ENCODE results near the gene CXCL3. TPM values are rescaled to one million over a fixed set of nuclear protein-coding genes. Genes with fewer than 3 reads are reported as not detected.

CXCL3 gene
- total RNA-seq, 1 experiment from 2014 or later, result 1.9 TPM

GRCh38 chr4:74018771-74019170, 19.7 kb downstream of the CXCL3 start:
- no peaks in the 10 kb centered on the region for H3K27me3 ChIP-seq (ENCODE audit: insufficient read depth, low read length)
- intact Hi-C loops (cut with micrococcal nuclease), result no loop called here

GRCh38 chr4:74018116-74018515, 20.4 kb downstream of the CXCL3 start:
- no peak for ATAC-seq
- intact Hi-C loops (cut with micrococcal nuclease), result no loop called here
- Histone ChIP-seq H3K4me3 (replicated peaks in 1 of 2; ENCODE audit: low read depth in 1 of 2, low read length in 2 of 2) (no peak overlapping the region), H3K36me3 (ENCODE audit: control insufficient read depth in 1 of 2, insufficient read depth in 2 of 2, low read length in 2 of 2) (no peaks in the 10 kb centered on the region), H4K20me1 (ENCODE audit: insufficient read depth) (no peaks in the 10 kb centered on the region), H3K9ac (ENCODE audit: low read length) (no peak overlapping the region), H3K4me1 (ENCODE audit: control insufficient read depth in 1 of 2, insufficient read depth in 2 of 2, low read length in 2 of 2) (no peaks in the 10 kb centered on the region), H3K79me2 (ENCODE audit: insufficient read depth, low read length) (no peaks in the 10 kb centered on the region), H3K4me2 (ENCODE audit: low read length) (no peak overlapping the region), H2AFZ (ENCODE audit: low read depth, low read length, poor library complexity, severe bottlenecking) (no peak overlapping the region), H3K27ac (ENCODE audit: low read depth, low read length) (no peak overlapping the region), H3K27me3 (ENCODE audit: insufficient read depth, low read length) (no peaks in the 10 kb centered on the region), H3K9me2 (ENCODE audit: insufficient read depth) (no peaks in the 10 kb centered on the region), H3K9me3 (ENCODE audit: control insufficient read depth in 1 of 2, insufficient read depth in 1 of 2, low read depth in 1 of 2, low read length in 2 of 2) (no peaks in the 10 kb centered on the region)
- ChIA-PET POLR2A (no interaction called here), CTCF (no interaction called here), RAD21 (ENCODE audit: low non-redundant PET in 1 of 2, low total read pairs in 2 of 2, uncharacterized antibody in 2 of 2, unreplicated experiment in 2 of 2) (no interaction called here)
- BruUV-seq (replicated peaks), result no TSS peak
- TF ChIP-seq CBX3 (IDR thresholded peaks at IDR 0.05; ENCODE audit: low read depth) (no peak), EZH2phosphoT487 (IDR thresholded peaks at IDR 0.05; ENCODE audit: borderline replicate concordance) (no peak), MAX (IDR thresholded peaks at IDR 0.05) (no peak), POLR2AphosphoS5 (IDR thresholded peaks at IDR 0.05; ENCODE audit: low read depth, low read length) (no peak), EZH2 (IDR thresholded peaks at IDR 0.05) (no peak), ZFX (IDR thresholded peaks at IDR 0.05) (no peak), FOSL1 (IDR thresholded peaks at IDR 0.05; ENCODE audit: low read depth) (no peak), ZBTB33 (IDR thresholded peaks at IDR 0.05; ENCODE audit: extremely low read depth, insufficient replicate concordance, low read length) (no peak), ELF1 (IDR thresholded peaks at IDR 0.05; ENCODE audit: borderline replicate concordance, low read depth) (no peak), EGR1 (IDR thresholded peaks at IDR 0.05; ENCODE audit: low read depth) (no peak), CTCF (IDR thresholded peaks at IDR 0.05 in 2 of 3, conservative IDR thresholded peaks at IDR 0.05 in 1 of 3; ENCODE audit: borderline replicate concordance in 1 of 3, insufficient read depth in 1 of 3, low read depth in 2 of 3, low read length in 2 of 3) (no peak)
- DNase-seq (ENCODE audit: low read depth, low spot score), result no peak

More at GRCh38 chr4:74018771-74019170, 19.7 kb downstream of the CXCL3 start:
- no peak overlapping the region for H3K4me3 ChIP-seq (replicated peaks in 1 of 2; ENCODE audit: low read depth in 1 of 2, low read length in 2 of 2)
- ChIA-PET POLR2A (no interaction called here), RAD21 (ENCODE audit: low non-redundant PET in 1 of 2, low total read pairs in 2 of 2, uncharacterized antibody in 2 of 2, unreplicated experiment in 2 of 2) (no interaction called here), CTCF (no interaction called here)
- no peak for DNase-seq (ENCODE audit: low read depth, low spot score)
- no peaks in the 10 kb centered on the region for H3K9me3 ChIP-seq (ENCODE audit: control insufficient read depth in 1 of 2, insufficient read depth in 1 of 2, low read depth in 1 of 2, low read length in 2 of 2)
- TF ChIP-seq ELF1 (IDR thresholded peaks at IDR 0.05; ENCODE audit: borderline replicate concordance, low read depth) (no peak), ZFX (IDR thresholded peaks at IDR 0.05) (no peak), CEBPB (IDR thresholded peaks at IDR 0.05; ENCODE audit: low read depth) (no peak)
- H2AFZ ChIP-seq (ENCODE audit: low read depth, low read length, poor library complexity, severe bottlenecking), result no peak overlapping the region
- no TSS peak for BruUV-seq (replicated peaks)
- H3K4me1 ChIP-seq (ENCODE audit: control insufficient read depth in 1 of 2, insufficient read depth in 2 of 2, low read length in 2 of 2), result no peaks in the 10 kb centered on the region
- H3K36me3 ChIP-seq (ENCODE audit: control insufficient read depth in 1 of 2, insufficient read depth in 2 of 2, low read length in 2 of 2), result no peaks in the 10 kb centered on the region
- no peak for ATAC-seq
- H3K9ac ChIP-seq (ENCODE audit: low read length), result no peak overlapping the region
- no peak overlapping the region for H3K27ac ChIP-seq (ENCODE audit: low read depth, low read length)
- H4K20me1 ChIP-seq (ENCODE audit: insufficient read depth), result no peaks in the 10 kb centered on the region
- no peak overlapping the region for H3K4me2 ChIP-seq (ENCODE audit: low read length)
- no peaks in the 10 kb centered on the region for H3K9me2 ChIP-seq (ENCODE audit: insufficient read depth)
- H3K79me2 ChIP-seq (ENCODE audit: insufficient read depth, low read length), result no peaks in the 10 kb centered on the region

All from HCT116 (cell line).